CD4-positive, alpha-beta memory T cell (primary cell): ENCODE data around the gene SPRR1A. TPM values are rescaled to one million over a fixed set of nuclear protein-coding genes. Genes with fewer than 3 reads are reported as not detected.

Experiments
- CTCF ChIA-PET: fragments of 350-600 bp; sonication (Branson Sonifier 250); formaldehyde crosslinking; loops from one replicate; lab custom pipeline; 2021; ENCODE audit warnings: inconsistent platforms; ENCODE audit not compliant: partially characterized antibody; lab: Charles Lee
- POLR2A ChIA-PET: fragments of 350-600 bp; sonication (Branson Sonifier 250); formaldehyde crosslinking; loops from one replicate; lab custom pipeline; 2021; ENCODE audit not compliant: partially characterized antibody; lab: Charles Lee
- DNase-seq, 5 donors: peaks; one replicate each; pipeline versions ENCODE4 v3.0.0 to v3.0.0-alpha.2; 2020 to 2022; ENCODE audit warnings: mixed read lengths in 1 of 5
- H3K27ac ChIP-seq: one replicate; pipeline ENCODE4 v1.7.0; 2013; ENCODE audit warnings: low read depth, low read length
- H3K27me3 ChIP-seq: 2 replicates; pipeline ENCODE4 v1.7.0; 2013; ENCODE audit warnings: mild to moderate bottlenecking, low read length, moderate library complexity; ENCODE audit not compliant: insufficient read depth
- H3K36me3 ChIP-seq: 2 replicates; pipeline ENCODE4 v1.7.0; 2013; ENCODE audit warnings: mild to moderate bottlenecking, low read length, moderate library complexity; ENCODE audit not compliant: insufficient read depth
- H3K4me1 ChIP-seq: 2 replicates; pipeline ENCODE4 v1.7.0; 2013; ENCODE audit warnings: mild to moderate bottlenecking, low read length, moderate library complexity; ENCODE audit not compliant: insufficient read depth
- H3K4me3 ChIP-seq, 2 donors: one replicate each; pipeline ENCODE4 v1.7.0; 2013; ENCODE audit warnings: low read length in 2 of 2, mild to moderate bottlenecking in 1 of 2
- H3K9me3 ChIP-seq, 2 donors: one replicate each; pipeline ENCODE4 v1.7.0; 2013; ENCODE audit warnings: low read length in 2 of 2, control low read depth in 1 of 2; ENCODE audit not compliant: control insufficient read depth in 1 of 2
- H3K27ac Mint-ChIP-seq, 7 donors: one replicate each; pipeline ENCODE4 v1.8.0; 2020 to 2021; ENCODE audit warnings: mixed read lengths in 7 of 7, mild to moderate bottlenecking in 6 of 7, inconsistent platforms in 3 of 7, moderate library complexity in 3 of 7
- H3K27me3 Mint-ChIP-seq, 2 donors: one replicate each; pipeline ENCODE4 v1.8.0; 2020 to 2021; ENCODE audit warnings: mixed read lengths in 2 of 2
- H3K36me3 Mint-ChIP-seq, 2 donors: one replicate each; pipeline ENCODE4 v1.8.0; 2020 to 2021; ENCODE audit warnings: mixed read lengths in 2 of 2, inconsistent platforms in 1 of 2, mild to moderate bottlenecking in 1 of 2
- H3K4me1 Mint-ChIP-seq, 4 donors: one replicate each; pipeline ENCODE4 v1.8.0; 2020 to 2021; ENCODE audit warnings: mixed read lengths in 4 of 4, mild to moderate bottlenecking in 1 of 4
- H3K4me3 Mint-ChIP-seq, 8 donors: one replicate each; pipeline ENCODE4 v1.8.0; 2020 to 2021; ENCODE audit warnings: mixed read lengths in 8 of 8, mild to moderate bottlenecking in 7 of 8, moderate library complexity in 6 of 8, inconsistent platforms in 3 of 8
- H3K9me3 Mint-ChIP-seq, 8 donors: one replicate each; pipeline ENCODE4 v1.8.0; 2020 to 2021; ENCODE audit warnings: mixed read lengths in 8 of 8, mild to moderate bottlenecking in 5 of 8, inconsistent platforms in 3 of 8, moderate library complexity in 1 of 8
- intact Hi-C: fragments of 100-400 bp; cut with micrococcal nuclease; formaldehyde crosslinking; loops from one replicate; pipeline ENCODE4 v1.15.1; 2023
- polyA plus RNA-seq, 2 donors: library from polyadenylated mRNA; unstranded; fragments of 300-500 nt; fragmentation: Illumina TruSeq; gene quantifications; one replicate each; pipeline ENCODE4 v1.2.3, GENCODE V29; 2021
- total RNA-seq, 2 experiments: library from RNA; stranded (reverse); gene quantifications; one replicate each; pipeline ENCODE4 v1.2.3, GENCODE V29; 2021

Gene SPRR1A
- total RNA-seq (not detected), polyA plus RNA-seq (not detected)

- Histone ChIP-seq H3K27me3 (no peaks in the 10 kb centered on the region), H3K4me3 (no peak within 1 kb of the TSS), H3K27ac (no peak within 1 kb of the TSS), H3K9me3 (no peaks in the 10 kb centered on the region), H3K4me1 (no peaks in the 10 kb centered on the region), H3K36me3 (no peaks in the 10 kb centered on the region)
- Mint-ChIP-seq H3K27ac (no peak within 1 kb of the TSS), H3K36me3 (no peaks in the 10 kb centered on the region), H3K9me3 (peaks cover 0 to 1% (median 0%) of the 10 kb centered on the region in 8 donors), H3K27me3 (peaks cover 32 to 47% of the 10 kb centered on the region in 2 donors), H3K4me1 (no peaks in the 10 kb centered on the region), H3K4me3 (no peak within 1 kb of the TSS)
- DNase-seq = no peak
- CTCF ChIA-PET = no interaction called here
- POLR2A ChIA-PET = no interaction called here
- intact Hi-C loops = no loop called here
Measured at GRCh38 chr1:152983743-152984142, at the start of gene SPRR1A. SPRR1A (plus strand) TSS chr1:152984081; CDS start chr1:152985231, 1,150 bp downstream.

- Histone ChIP-seq H3K4me3 (no peak overlapping the region), H3K9me3 (no peaks in the 10 kb centered on the region), H3K27ac (no peak overlapping the region), H3K36me3 (no peaks in the 10 kb centered on the region), H3K27me3 (no peaks in the 10 kb centered on the region), H3K4me1 (no peaks in the 10 kb centered on the region)
- POLR2A ChIA-PET = no interaction called here
- Mint-ChIP-seq H3K27ac (no peak overlapping the region), H3K4me3 (no peak overlapping the region), H3K27me3 (peaks cover 8 to 10% of the 10 kb centered on the region in 2 donors), H3K9me3 (peaks cover 0 to 7% (median under 1%) of the 10 kb centered on the region in 8 donors), H3K36me3 (no peaks in the 10 kb centered on the region), H3K4me1 (no peaks in the 10 kb centered on the region)
- CTCF ChIA-PET = no interaction called here
- intact Hi-C loops = no loop called here
- no peak for DNase-seq
Measured at GRCh38 chr1:152940614-152941013, 43.3 kb upstream of the SPRR1A start.

- no peaks in the 10 kb centered on the region for H3K36me3 ChIP-seq
- H3K4me1 ChIP-seq = no peaks in the 10 kb centered on the region
- intact Hi-C loops = no loop called here
- H3K9me3 ChIP-seq = no peaks in the 10 kb centered on the region
- no peak overlapping the region for H3K27ac ChIP-seq
- POLR2A ChIA-PET = no interaction called here
- Mint-ChIP-seq H3K27me3 (peaks cover 8 to 9% of the 10 kb centered on the region in 2 donors), H3K9me3 (peaks cover 0 to 7% (median 1%) of the 10 kb centered on the region in 8 donors), H3K4me1 (no peaks in the 10 kb centered on the region), H3K36me3 (no peaks in the 10 kb centered on the region), H3K4me3 (no peak overlapping the region), H3K27ac (peak overlapping the region in 1 of 7 donors; percentile 22)
- H3K27me3 ChIP-seq = no peaks in the 10 kb centered on the region
- no peak overlapping the region for H3K4me3 ChIP-seq
- no peak for DNase-seq
- CTCF ChIA-PET = no interaction called here
Measured at GRCh38 chr1:152941037-152941711, 42.7 kb upstream of the SPRR1A start.

- intact Hi-C loops = no loop called here
- H3K4me3 Mint-ChIP-seq = no peak overlapping the region
- no peaks in the 10 kb centered on the region for H3K36me3 ChIP-seq
- no peaks in the 10 kb centered on the region for H3K9me3 ChIP-seq
- CTCF ChIA-PET = no interaction called here
- POLR2A ChIA-PET = no interaction called here
- H3K27me3 ChIP-seq = no peaks in the 10 kb centered on the region
- H3K4me1 ChIP-seq = no peaks in the 10 kb centered on the region
- no peak overlapping the region for H3K27ac Mint-ChIP-seq
- no peak for DNase-seq
- H3K36me3 Mint-ChIP-seq = no peaks in the 10 kb centered on the region
- H3K4me3 ChIP-seq = no peak overlapping the region
- H3K27ac ChIP-seq = no peak overlapping the region
- H3K4me1 Mint-ChIP-seq = no peaks in the 10 kb centered on the region
- H3K27me3 Mint-ChIP-seq = peaks cover 8 to 9% of the 10 kb centered on the region in 2 donors
- peaks cover 0 to 7% (median 1%) of the 10 kb centered on the region in 8 donors for H3K9me3 Mint-ChIP-seq
Measured at GRCh38 chr1:152942161-152942560, 41.7 kb upstream of the SPRR1A start.

GRCh38 chr1:152946248-152946647, 37.6 kb upstream of the SPRR1A start:
- peaks cover 1 to 12% of the 10 kb centered on the region in 2 donors for H3K27me3 Mint-ChIP-seq
- DNase-seq = no peak
- Histone ChIP-seq H3K36me3 (no peaks in the 10 kb centered on the region), H3K4me1 (no peaks in the 10 kb centered on the region), H3K27ac (no peak overlapping the region), H3K9me3 (no peaks in the 10 kb centered on the region), H3K27me3 (no peaks in the 10 kb centered on the region), H3K4me3 (no peak overlapping the region)
- H3K27ac Mint-ChIP-seq = no peak overlapping the region
- no peaks in the 10 kb centered on the region for H3K36me3 Mint-ChIP-seq
- no peaks in the 10 kb centered on the region for H3K4me1 Mint-ChIP-seq
- H3K9me3 Mint-ChIP-seq = peaks cover 0 to 6% (median 0%) of the 10 kb centered on the region in 8 donors
- ChIA-PET POLR2A (no interaction called here), CTCF (no interaction called here)
- intact Hi-C loops = no loop called here
- no peak overlapping the region for H3K4me3 Mint-ChIP-seq

GRCh38 chr1:152946651-152947256, 37.1 kb upstream of the SPRR1A start, which contains the start of gene SPRR5:
SPRR5 (plus strand) TSS chr1:152947206; CDS start chr1:152948555, 1,349 bp downstream.
- Mint-ChIP-seq H3K27me3 (peaks cover 1 to 12% of the 10 kb centered on the region in 2 donors), H3K9me3 (peaks cover 0 to 4% (median 0%) of the 10 kb centered on the region in 8 donors)

GRCh38 chr1:152951711-152952110, 32.2 kb upstream of the SPRR1A start:
- H3K4me3 Mint-ChIP-seq = no peak overlapping the region
- DNase-seq = no peak
- CTCF ChIA-PET = no interaction called here
- H3K27me3 Mint-ChIP-seq = peaks cover 2 to 18% of the 10 kb centered on the region in 2 donors
- no peaks in the 10 kb centered on the region for H3K9me3 ChIP-seq
- H3K27me3 ChIP-seq = no peaks in the 10 kb centered on the region
- H3K27ac Mint-ChIP-seq = no peak overlapping the region
- H3K9me3 Mint-ChIP-seq = peaks cover 0 to 3% (median 0%) of the 10 kb centered on the region in 8 donors
- H3K36me3 Mint-ChIP-seq = no peaks in the 10 kb centered on the region
- POLR2A ChIA-PET = no interaction called here
- H3K4me1 ChIP-seq = no peaks in the 10 kb centered on the region
- intact Hi-C loops = no loop called here
- no peak overlapping the region for H3K27ac ChIP-seq
- no peaks in the 10 kb centered on the region for H3K36me3 ChIP-seq
- H3K4me1 Mint-ChIP-seq = no peaks in the 10 kb centered on the region
- H3K4me3 ChIP-seq = no peak overlapping the region

More at GRCh38 chr1:152946651-152947256, 37.1 kb upstream of the SPRR1A start, which contains the start of gene SPRR5:
- no peaks in the 10 kb centered on the region for H3K4me1 ChIP-seq
- H3K4me3 ChIP-seq = no peak within 1 kb of the TSS
- POLR2A ChIA-PET = no interaction called here
- no peak within 1 kb of the TSS for H3K27ac ChIP-seq
- no peaks in the 10 kb centered on the region for H3K9me3 ChIP-seq
- no peaks in the 10 kb centered on the region for H3K36me3 Mint-ChIP-seq
- CTCF ChIA-PET = no interaction called here
- no peak for DNase-seq
- H3K4me1 Mint-ChIP-seq = no peaks in the 10 kb centered on the region
- H3K27ac Mint-ChIP-seq = no peak within 1 kb of the TSS
- no peaks in the 10 kb centered on the region for H3K36me3 ChIP-seq
- no peaks in the 10 kb centered on the region for H3K27me3 ChIP-seq
- H3K4me3 Mint-ChIP-seq = no peak within 1 kb of the TSS
- intact Hi-C loops = no loop called here
